Measurements from ENCODE around the gene CCNE1. TPM values are rescaled to one million over a fixed set of nuclear protein-coding genes. Genes with fewer than 3 reads are reported as not detected.
"Not testable (repeated sequence)": the region's sequence is repeated elsewhere in the genome, so short reads cannot be mapped to it uniquely, and the experiment has no call there.

CCNE1 gene
- total and polyA plus RNA-seq, 2 experiments from 2014 or later: 26.1 to 38.3 TPM

- not testable (repeated sequence) for H3K4me3 ChIP-seq; H4K20me1 ChIP-seq (replicated peaks; ENCODE audit: insufficient read depth); H3K9me3 Mint-ChIP-seq; H3K4me1 Mint-ChIP-seq; H3K4me3 Mint-ChIP-seq; H3K27ac Mint-ChIP-seq; H2AFZ ChIP-seq; H3K27me3 Mint-ChIP-seq (ENCODE audit: insufficient read depth, low read depth, poor library complexity); H3K79me2 ChIP-seq (replicated peaks; ENCODE audit: insufficient read depth); DNase-seq (ENCODE audit: low spot score); H3K27me3 ChIP-seq (ENCODE audit: insufficient read depth); H3K4me1 ChIP-seq (ENCODE audit: insufficient read depth); H3K4me2 ChIP-seq; H3K27ac ChIP-seq (ENCODE audit: low read depth); H3K9me2 ChIP-seq (ENCODE audit: insufficient read depth); H3K36me3 ChIP-seq (ENCODE audit: insufficient read depth); H3K36me3 Mint-ChIP-seq (ENCODE audit: low read depth); ATAC-seq; H3F3A ChIP-seq (replicated peaks; ENCODE audit: low read depth)
These were observed 7.8 kb upstream of the CCNE1 start for GRCh38 chr19:29803951-29804350.

- Histone ChIP-seq H3F3A (replicated peaks; ENCODE audit: low read depth) (no peaks in the 10 kb centered on the region), H3K27me3 (ENCODE audit: insufficient read depth) (no peaks in the 10 kb centered on the region), H3K4me1 (ENCODE audit: insufficient read depth) (no peaks in the 10 kb centered on the region), H3K79me2 (replicated peaks; ENCODE audit: insufficient read depth) (no peaks in the 10 kb centered on the region), H3K4me3 (no peak overlapping the region), H3K4me2 (no peak overlapping the region), H3K36me3 (ENCODE audit: insufficient read depth) (no peaks in the 10 kb centered on the region), H2AFZ (no peak overlapping the region), H3K9me2 (ENCODE audit: insufficient read depth) (peaks cover 4% of the 10 kb centered on the region; the same call in 1 of the 2 replicates), H3K27ac (ENCODE audit: low read depth) (no peak overlapping the region), H4K20me1 (replicated peaks; ENCODE audit: insufficient read depth) (no peaks in the 10 kb centered on the region)
- H3K9me3 Mint-ChIP-seq: no peaks in the 10 kb centered on the region
- ATAC-seq (no peak), DNase-seq (ENCODE audit: low spot score) (no peak)
- no peak overlapping the region for H3K4me3 Mint-ChIP-seq
- H3K36me3 Mint-ChIP-seq (ENCODE audit: low read depth): no peaks in the 10 kb centered on the region
- peaks cover 7% of the 10 kb centered on the region for H3K27me3 Mint-ChIP-seq (ENCODE audit: insufficient read depth, low read depth, poor library complexity)
- peaks cover 5% of the 10 kb centered on the region; the same call in 2 of the 3 replicates for H3K4me1 Mint-ChIP-seq
- TF ChIP-seq ZNF331 (CRISPR knock-in tag; IDR thresholded peaks at IDR 0.05; ENCODE audit: low read depth) (no peak), EZH2phosphoT487 (IDR thresholded peaks at IDR 0.05; ENCODE audit: unreplicated experiment) (no peak), NANOG (IDR thresholded peaks at IDR 0.05; ENCODE audit: borderline replicate concordance) (no peak), STAT1 (IDR thresholded peaks at IDR 0.05; ENCODE audit: unreplicated experiment) (no peak)
- no peak overlapping the region for H3K27ac Mint-ChIP-seq
These were observed 7.3 kb upstream of the CCNE1 start for GRCh38 chr19:29804493-29804892.

GRCh38 chr19:29805031-29805965 is 6.5 kb upstream of the CCNE1 start:
- H3K36me3 Mint-ChIP-seq (ENCODE audit: low read depth): no peaks in the 10 kb centered on the region
- H3K27me3 Mint-ChIP-seq (ENCODE audit: insufficient read depth, low read depth, poor library complexity): peaks cover 7% of the 10 kb centered on the region
- Histone ChIP-seq H3K4me1 (ENCODE audit: insufficient read depth) (no peaks in the 10 kb centered on the region), H3K79me2 (replicated peaks; ENCODE audit: insufficient read depth) (no peaks in the 10 kb centered on the region), H3K27ac (ENCODE audit: low read depth) (no peak overlapping the region), H3K36me3 (ENCODE audit: insufficient read depth) (no peaks in the 10 kb centered on the region), H3K4me3 (no peak overlapping the region), H3K4me2 (no peak overlapping the region), H2AFZ (peak overlapping the region; percentile 63; the same call in 1 of the 2 replicates), H3K9me2 (ENCODE audit: insufficient read depth) (peaks cover 4% of the 10 kb centered on the region; the same call in 1 of the 2 replicates), H3K27me3 (ENCODE audit: insufficient read depth) (no peaks in the 10 kb centered on the region), H4K20me1 (replicated peaks; ENCODE audit: insufficient read depth) (no peaks in the 10 kb centered on the region), H3F3A (replicated peaks; ENCODE audit: low read depth) (0 out of 2 replicates have a peak, but pooled peaks cover 3% of the 10 kb centered on the region)
- H3K9me3 Mint-ChIP-seq: no peaks in the 10 kb centered on the region
- TF ChIP-seq POLR2AphosphoS5 (IDR thresholded peaks at IDR 0.05; ENCODE audit: low read depth) (no peak), EZH2phosphoT487 (IDR thresholded peaks at IDR 0.05; ENCODE audit: unreplicated experiment) (no peak), ZNF114 (CRISPR knock-in tag; IDR thresholded peaks at IDR 0.05) (no peak), REST (IDR thresholded peaks at IDR 0.05; ENCODE audit: unreplicated experiment) (no peak), CREB1 (CRISPR knock-in tag; IDR thresholded peaks at IDR 0.05; ENCODE audit: low read depth) (no peak)
- ATAC-seq (no peak), DNase-seq (ENCODE audit: low spot score) (no peak)
- H3K4me1 Mint-ChIP-seq: peaks cover 5% of the 10 kb centered on the region
- H3K27ac Mint-ChIP-seq: no peak overlapping the region
- no peak overlapping the region for H3K4me3 Mint-ChIP-seq
